NCI-H1105 (cell line): Measurements from ENCODE around the gene SRSF4.
"Not testable (repeated sequence)": the region's sequence is repeated elsewhere in the genome, so short reads cannot be mapped to it uniquely, and the experiment has no call there.

Source experiments
- DNase-seq: peaks from one replicate; lab custom pipeline; 2025; lab: John Stamatoyannopoulos, UW

Gene SRSF4

GRCh38 chr1:29181413-29182225 is at the start of gene SRSF4:
SRSF4 (minus strand) TSS chr1:29181900; CDS start chr1:29181752, 148 bp downstream.
- peak; percentile 99 for DNase-seq

- DNase-seq: peak; percentile 90
These were observed 49.1 kb upstream of the SRSF4 start, which contains the start of gene MECR for GRCh38 chr1:29230553-29231378. MECR (minus strand) TSS chr1:29230934; CDS start chr1:29230906, 28 bp downstream.

- no peak for DNase-seq
These were observed 48.5 kb upstream of the SRSF4 start for GRCh38 chr1:29230204-29230552.

- DNase-seq: no peak
These were observed 45.8 kb upstream of the SRSF4 start for GRCh38 chr1:29227511-29227910.

GRCh38 chr1:29225361-29225760 is 43.7 kb upstream of the SRSF4 start:
- DNase-seq: no peak

GRCh38 chr1:29224356-29224837 is 42.7 kb upstream of the SRSF4 start:
- no peak for DNase-seq

GRCh38 chr1:29223521-29223920 is 41.8 kb upstream of the SRSF4 start:
- DNase-seq: no peak

GRCh38 chr1:29222686-29223085 is 41.0 kb upstream of the SRSF4 start:
- DNase-seq: no peak

- not testable (repeated sequence) for DNase-seq
These were observed 40.6 kb upstream of the SRSF4 start for GRCh38 chr1:29222260-29222659.

GRCh38 chr1:29221296-29221695 is 39.6 kb upstream of the SRSF4 start:
- no peak for DNase-seq

GRCh38 chr1:29218223-29218622 is 36.5 kb upstream of the SRSF4 start:
- DNase-seq: no peak

- DNase-seq: no peak
These were observed 35.9 kb upstream of the SRSF4 start for GRCh38 chr1:29217633-29218032.

- no peak for DNase-seq
These were observed 31.4 kb upstream of the SRSF4 start for GRCh38 chr1:29213055-29213454.

GRCh38 chr1:29211086-29212030 is 29.7 kb upstream of the SRSF4 start:
- no peak for DNase-seq

- no peak for DNase-seq
These were observed 28.8 kb upstream of the SRSF4 start for GRCh38 chr1:29210278-29211085.

GRCh38 chr1:29209173-29209572 is 27.5 kb upstream of the SRSF4 start:
- DNase-seq: no peak

- DNase-seq: no peak
These were observed 26.7 kb upstream of the SRSF4 start for GRCh38 chr1:29208442-29208841.

GRCh38 chr1:29202584-29203340 is 21.1 kb upstream of the SRSF4 start:
- DNase-seq: peak; percentile 85

GRCh38 chr1:29202053-29202452 is 20.4 kb upstream of the SRSF4 start:
- no peak for DNase-seq

GRCh38 chr1:29201595-29202051 is 19.9 kb upstream of the SRSF4 start:
- DNase-seq: no peak
